ENCODE results near the gene SASH1.
A peak's percentile ranks its signal among the peaks of the same experiment; 100 is the strongest.

SASH1 gene

GRCh38 chr6:148545901-148546300 is 203.3 kb downstream of the SASH1 start:
- no peak for DNase-seq (ENCODE audit: low read depth, low spot score)

GRCh38 chr6:148547110-148547509 is 204.5 kb downstream of the SASH1 start:
- DNase-seq (ENCODE audit: low read depth, low spot score) = no peak

GRCh38 chr6:148548065-148548748 is 205.6 kb downstream of the SASH1 start:
- DNase-seq (ENCODE audit: low read depth, low spot score) = no peak

GRCh38 chr6:148548749-148549140 is 206.1 kb downstream of the SASH1 start:
- no peak for DNase-seq (ENCODE audit: low read depth, low spot score)

- DNase-seq (ENCODE audit: low read depth, low spot score) = peak; percentile 73
These were observed 207.9 kb downstream of the SASH1 start for GRCh38 chr6:148550569-148550968.

GRCh38 chr6:148551226-148551625 is 208.6 kb downstream of the SASH1 start:
- DNase-seq (ENCODE audit: low read depth, low spot score) = no peak

GRCh38 chr6:148556410-148556809 is 213.8 kb downstream of the SASH1 start:
- no peak for DNase-seq (ENCODE audit: low read depth, low spot score)

GRCh38 chr6:148557796-148558321 is 215.2 kb downstream of the SASH1 start:
- DNase-seq (ENCODE audit: low read depth, low spot score) = peak; percentile 53

GRCh38 chr6:148559848-148560433 is 217.3 kb downstream of the SASH1 start:
- peak; percentile 91 for DNase-seq (ENCODE audit: low read depth, low spot score)

GRCh38 chr6:148561629-148562028 is 219.0 kb downstream of the SASH1 start:
- no peak for DNase-seq (ENCODE audit: low read depth, low spot score)

- no peak for DNase-seq (ENCODE audit: low read depth, low spot score)
These were observed 220.4 kb downstream of the SASH1 start for GRCh38 chr6:148563066-148563465.

- DNase-seq (ENCODE audit: low read depth, low spot score) = no peak
These were observed 221.9 kb downstream of the SASH1 start for GRCh38 chr6:148564494-148565035.

GRCh38 chr6:148565321-148565926 is 222.8 kb downstream of the SASH1 start:
- DNase-seq (ENCODE audit: low read depth, low spot score) = no peak

GRCh38 chr6:148565930-148566663 is 223.5 kb downstream of the SASH1 start:
- peak; percentile 77 for DNase-seq (ENCODE audit: low read depth, low spot score)

- DNase-seq (ENCODE audit: low read depth, low spot score) = no peak
These were observed 224.2 kb downstream of the SASH1 start for GRCh38 chr6:148566664-148567350.

- no peak for DNase-seq (ENCODE audit: low read depth, low spot score)
These were observed 227.8 kb downstream of the SASH1 start for GRCh38 chr6:148570456-148570855.

- no peak for DNase-seq (ENCODE audit: low read depth, low spot score)
These were observed 230.2 kb downstream of the SASH1 start for GRCh38 chr6:148572676-148573335.

GRCh38 chr6:148573922-148574321 is 231.3 kb downstream of the SASH1 start:
- DNase-seq (ENCODE audit: low read depth, low spot score) = no peak

GRCh38 chr6:148577687-148578488 is 235.2 kb downstream of the SASH1 start:
- peak; percentile 92 for DNase-seq (ENCODE audit: low read depth, low spot score)

GRCh38 chr6:148578489-148578814 is 235.8 kb downstream of the SASH1 start:
- DNase-seq (ENCODE audit: low read depth, low spot score) = no peak

All from astrocyte of the hippocampus (primary cell).